Endothelial cell of umbilical vein (primary cell): Measurements from ENCODE around the gene MYOZ3.

Source experiments
- CTCF ChIP-seq, 2 donors: IDR thresholded peaks; 1 replicate in 1 of 2; 2 replicates in 1 of 2; pipeline ENCODE4 v1.5.1; 2011; ENCODE audit warnings: low read length in 2 of 2, mild to moderate bottlenecking in 2 of 2, moderate library complexity in 2 of 2, control low read depth in 1 of 2, inconsistent platforms in 1 of 2, low read depth in 1 of 2; ENCODE audit not compliant: insufficient read depth in 1 of 2; ENCODE audit errors: extremely low read depth in 1 of 2
- EZH2 ChIP-seq: IDR thresholded peaks from 2 replicates; pipeline ENCODE4 v1.6.1; 2012; ENCODE audit warnings: borderline replicate concordance, low read depth, mild to moderate bottlenecking, moderate library complexity, low read length, inconsistent platforms; ENCODE audit not compliant: severe bottlenecking
- FOS ChIP-seq: IDR thresholded peaks from 2 replicates; pipeline ENCODE4 v1.6.1; 2011; ENCODE audit warnings: mild to moderate bottlenecking, low read length, moderate library complexity, borderline replicate concordance; ENCODE audit not compliant: insufficient read depth
- POLR2A ChIP-seq: IDR thresholded peaks from 2 replicates; pipeline ENCODE4 v1.6.1; 2012; ENCODE audit warnings: low read depth, mild to moderate bottlenecking, control low read depth, low read length
- POLR2AphosphoS5 ChIP-seq: IDR thresholded peaks from 2 replicates; pipeline ENCODE4 v1.6.1; 2012; ENCODE audit warnings: low read depth, mild to moderate bottlenecking, control low read depth, low read length, moderate library complexity; ENCODE audit not compliant: insufficient read depth

- TF ChIP-seq EZH2 (no peak), POLR2AphosphoS5 (no peak), CTCF (IDR thresholded peaks at IDR 0.05; ENCODE audit: extremely low read depth in 1 of 2, insufficient read depth in 1 of 2, low read depth in 1 of 2, low read length in 2 of 2) (no peak), POLR2A (no peak), FOS (no peak)
Observed at GRCh38 chr5:150661086-150661485, at the start of gene MYOZ3.
